ENCODE measurements around the gene UBALD1.
A peak's percentile ranks its signal among the peaks of the same experiment; 100 is the strongest.
"Not testable (repeated sequence)": the region's sequence is repeated elsewhere in the genome, so short reads cannot be mapped to it uniquely, and the experiment has no call there.

UBALD1 gene

DNA sequence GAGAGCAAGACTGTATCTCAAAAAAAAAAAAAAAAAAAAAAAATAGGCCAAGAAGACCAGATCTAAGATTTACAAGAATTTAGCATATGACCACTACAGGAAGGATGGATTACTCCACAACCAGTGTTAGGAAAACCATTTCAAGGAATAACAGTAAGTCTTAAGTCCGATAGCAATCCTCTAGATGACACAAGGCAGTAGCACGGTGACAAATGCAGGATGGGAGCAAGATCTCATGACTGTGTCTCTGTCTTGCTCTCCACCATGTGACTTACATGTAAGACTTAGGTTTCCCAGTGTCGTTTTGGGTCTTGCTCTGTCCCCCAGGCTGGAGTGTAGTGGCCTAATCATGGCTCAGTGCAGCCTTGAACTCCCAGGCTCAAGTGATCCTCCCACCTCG is 30.8 kb downstream of the UBALD1 start:
- Histone ChIP-seq H3K27ac (ENCODE audit: low read length) (no peak overlapping the region), H3K9ac (ENCODE audit: low read depth, low read length) (no peak overlapping the region), H3K36me3 (ENCODE audit: insufficient read depth, low read depth, low read length) (no peaks in the 10 kb centered on the region), H3K27me3 (ENCODE audit: insufficient read depth, low read length) (0 out of 2 replicates have a peak, but pooled peaks cover 6% of the 10 kb centered on the region), H3K4me1 (ENCODE audit: insufficient read depth, low read length) (no peaks in the 10 kb centered on the region), H3K4me3 (ENCODE audit: low read length) (no peak overlapping the region), H3K9me3 (ENCODE audit: insufficient read depth, low read depth, low read length) (peaks cover 6% of the 10 kb centered on the region; the same call in 1 of the 2 replicates)

DNA sequence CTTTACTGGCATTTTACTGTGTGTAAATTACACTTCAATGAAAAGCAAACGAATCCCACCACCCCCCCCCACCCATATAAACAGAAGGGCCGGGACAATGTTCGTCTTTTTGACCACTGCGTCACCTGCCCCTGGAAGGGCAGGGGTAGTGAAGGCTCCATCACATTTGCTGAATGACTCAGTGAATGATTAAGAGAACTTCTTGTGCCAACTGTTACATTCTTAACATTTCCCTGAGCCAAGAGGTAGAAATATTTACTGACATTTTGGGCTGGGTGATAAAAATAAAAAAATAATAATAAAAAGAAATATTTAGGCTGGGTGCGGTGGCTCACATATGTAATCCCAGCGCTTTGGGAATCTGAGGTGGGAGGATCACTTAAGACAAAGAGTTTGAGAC is 34.4 kb downstream of the UBALD1 start:
- H3K4me1 ChIP-seq (ENCODE audit: insufficient read depth, low read length): no peaks in the 10 kb centered on the region
- no peaks in the 10 kb centered on the region for H3K36me3 ChIP-seq (ENCODE audit: insufficient read depth, low read depth, low read length)
- no peak overlapping the region for H3K4me3 ChIP-seq (ENCODE audit: low read length)
- no peaks in the 10 kb centered on the region for H3K9me3 ChIP-seq (ENCODE audit: insufficient read depth, low read depth, low read length)
- H3K9ac ChIP-seq (ENCODE audit: low read depth, low read length): no peak overlapping the region
- no peak overlapping the region for H3K27ac ChIP-seq (ENCODE audit: low read length)
- no peaks in the 10 kb centered on the region for H3K27me3 ChIP-seq (ENCODE audit: insufficient read depth, low read length)

DNA sequence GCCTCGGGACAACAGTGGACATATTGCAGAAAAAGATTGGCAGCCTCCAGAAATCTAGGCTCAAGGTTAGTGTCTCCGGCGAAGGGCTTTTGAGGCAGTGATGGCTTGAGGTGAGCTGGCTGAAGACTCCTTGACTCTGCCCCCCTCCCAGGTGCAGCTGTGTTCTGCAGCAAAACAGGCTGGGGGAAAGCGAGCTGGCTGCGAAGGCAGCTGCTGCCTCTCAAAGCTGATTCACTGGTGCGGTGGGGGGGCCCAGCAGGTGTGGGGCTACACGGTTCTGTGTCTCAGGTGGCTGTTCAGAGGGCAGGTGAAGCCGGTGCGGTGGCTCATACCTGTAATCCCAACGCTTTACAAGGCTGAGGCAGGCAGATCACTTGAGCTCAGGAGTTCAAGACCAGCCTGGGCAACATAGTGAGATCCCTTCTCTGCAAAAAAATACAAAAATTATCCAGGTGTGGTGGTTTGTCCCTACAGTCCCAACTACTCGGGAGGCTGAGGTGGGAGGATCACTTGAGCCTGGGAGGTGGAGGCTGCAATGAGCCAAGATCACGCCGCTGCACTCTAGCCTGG is 35.6 kb downstream of the UBALD1 start:
- Histone ChIP-seq H3K36me3 (ENCODE audit: insufficient read depth, low read depth, low read length) (no peaks in the 10 kb centered on the region), H3K9me3 (ENCODE audit: insufficient read depth, low read depth, low read length) (no peaks in the 10 kb centered on the region), H3K27me3 (ENCODE audit: insufficient read depth, low read length) (no peaks in the 10 kb centered on the region), H3K9ac (ENCODE audit: low read depth, low read length) (no peak overlapping the region), H3K4me1 (ENCODE audit: insufficient read depth, low read length) (no peaks in the 10 kb centered on the region), H3K27ac (ENCODE audit: low read length) (no peak overlapping the region), H3K4me3 (ENCODE audit: low read length) (no peak overlapping the region)

DNA sequence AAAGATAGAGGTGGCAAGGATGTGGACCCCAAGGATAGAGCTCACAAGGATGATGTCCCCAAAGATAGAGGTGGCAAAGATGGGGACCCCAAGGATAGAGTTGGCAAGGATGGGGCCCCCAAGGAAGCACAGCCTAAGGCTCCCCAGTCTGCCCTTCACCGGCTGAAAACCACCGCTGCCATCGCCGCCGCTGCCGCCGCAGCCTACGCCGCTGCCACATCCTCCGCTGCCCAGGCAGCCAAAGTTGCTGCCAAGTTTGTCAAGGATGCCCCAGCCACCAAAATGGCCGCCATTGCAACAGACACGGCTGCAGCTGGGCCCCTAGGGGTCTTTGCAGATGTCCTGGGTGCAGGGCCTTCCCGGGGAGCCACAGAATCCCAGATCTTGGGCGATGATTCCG is 38.7 kb downstream of the UBALD1 start:
- Histone ChIP-seq H3K27me3 (ENCODE audit: insufficient read depth, low read length) (no peaks in the 10 kb centered on the region), H3K4me3 (ENCODE audit: low read length) (no peak overlapping the region), H3K36me3 (ENCODE audit: insufficient read depth, low read depth, low read length) (no peaks in the 10 kb centered on the region), H3K27ac (ENCODE audit: low read length) (no peak overlapping the region), H3K9me3 (ENCODE audit: insufficient read depth, low read depth, low read length) (no peaks in the 10 kb centered on the region), H3K9ac (ENCODE audit: low read depth, low read length) (no peak overlapping the region), H3K4me1 (ENCODE audit: insufficient read depth, low read length) (peaks cover 6% of the 10 kb centered on the region)

DNA sequence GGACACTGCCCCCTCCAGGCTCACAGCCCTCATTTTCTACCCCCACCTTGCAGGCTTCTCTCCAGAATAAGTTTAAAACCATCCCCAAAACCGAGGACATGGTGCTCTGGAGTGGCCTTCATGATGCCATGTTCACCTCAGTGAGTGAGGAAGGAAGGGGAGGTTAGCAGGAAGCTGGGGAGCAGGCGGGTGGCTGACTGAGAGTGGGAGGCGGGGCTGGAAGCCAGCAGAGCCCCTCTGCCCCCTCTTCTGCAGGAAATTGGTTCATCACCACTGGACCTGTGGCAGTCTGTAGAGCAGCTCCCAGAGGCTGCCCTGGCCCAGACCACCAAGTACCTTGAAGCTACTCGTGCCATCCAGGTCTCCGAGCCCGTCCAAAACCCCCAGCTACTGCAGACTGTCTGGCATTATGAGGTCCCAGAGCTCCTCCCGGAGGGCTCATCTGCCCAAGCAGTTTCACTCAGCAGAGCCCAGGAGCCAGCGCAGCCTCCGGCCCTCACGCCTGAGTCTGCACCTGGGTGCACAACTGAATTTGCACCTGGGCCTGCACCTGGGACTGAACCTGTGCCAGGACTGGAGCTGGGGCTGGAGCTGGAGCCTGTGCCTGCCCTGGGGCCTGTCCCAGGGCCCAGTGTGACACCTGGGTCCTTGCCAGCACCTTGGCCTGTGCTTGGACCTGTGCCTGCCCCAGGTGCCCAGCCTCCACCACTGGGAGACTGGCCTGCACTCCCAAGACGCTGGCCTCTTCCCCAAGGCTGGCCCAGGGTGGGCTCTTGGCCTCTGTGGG is 39.6 kb downstream of the UBALD1 start:
- peaks cover 14% of the 10 kb centered on the region for H3K4me1 ChIP-seq (ENCODE audit: insufficient read depth, low read length)
- H3K4me3 ChIP-seq (ENCODE audit: low read length): no peak overlapping the region
- no peaks in the 10 kb centered on the region for H3K36me3 ChIP-seq (ENCODE audit: insufficient read depth, low read depth, low read length)
- no peaks in the 10 kb centered on the region for H3K27me3 ChIP-seq (ENCODE audit: insufficient read depth, low read length)
- H3K9me3 ChIP-seq (ENCODE audit: insufficient read depth, low read depth, low read length): no peaks in the 10 kb centered on the region
- H3K27ac ChIP-seq (ENCODE audit: low read length): no peak overlapping the region
- no peak overlapping the region for H3K9ac ChIP-seq (ENCODE audit: low read depth, low read length)

DNA sequence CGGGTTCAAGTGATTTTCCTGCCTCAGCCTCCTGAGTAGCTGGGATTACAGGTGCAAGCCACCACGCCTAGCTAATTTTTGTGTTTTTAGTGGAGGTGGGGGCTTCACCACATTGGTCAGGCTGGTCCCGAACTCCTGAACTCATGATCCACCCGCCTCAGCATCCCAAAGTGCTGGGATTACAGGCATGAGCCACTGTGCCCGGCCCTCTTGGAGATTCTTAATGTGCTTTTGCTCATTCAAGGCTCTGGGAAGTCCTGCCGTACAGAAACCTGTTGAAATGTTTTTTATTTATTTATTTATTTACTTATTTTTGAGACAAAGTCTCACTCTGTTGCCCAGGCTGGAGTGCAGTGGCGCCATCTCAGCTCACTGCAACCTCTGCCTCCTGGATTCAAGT is 40.8 kb downstream of the UBALD1 start:
- H3K9me3 ChIP-seq (ENCODE audit: insufficient read depth, low read depth, low read length); H3K27ac ChIP-seq (ENCODE audit: low read length); H3K27me3 ChIP-seq (ENCODE audit: insufficient read depth, low read length); H3K36me3 ChIP-seq (ENCODE audit: insufficient read depth, low read depth, low read length); H3K9ac ChIP-seq (ENCODE audit: low read depth, low read length); H3K4me3 ChIP-seq (ENCODE audit: low read length): not testable (repeated sequence)
- H3K4me1 ChIP-seq (ENCODE audit: insufficient read depth, low read length): peaks cover 15% of the 10 kb centered on the region

DNA sequence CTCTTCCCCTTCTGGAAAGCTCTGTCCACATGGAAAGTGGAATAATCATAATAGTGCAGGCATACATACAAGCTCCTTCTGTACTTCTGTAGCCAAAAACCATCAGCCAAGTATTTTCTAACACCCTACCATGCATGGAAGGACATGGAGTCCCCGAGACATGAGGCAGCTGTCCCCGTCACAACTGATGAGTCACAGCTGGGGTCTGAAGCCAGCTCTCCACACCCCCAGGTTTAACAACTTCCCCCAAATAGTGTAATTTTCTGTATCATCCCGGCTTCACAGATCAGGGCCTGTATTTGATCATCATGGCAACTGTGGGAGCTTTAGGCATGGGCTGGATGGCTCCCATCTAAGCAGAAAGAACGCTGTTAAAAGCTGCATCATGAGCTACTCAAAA is 42.0 kb downstream of the UBALD1 start:
- H3K4me3 ChIP-seq (ENCODE audit: low read length): no peak overlapping the region
- no peaks in the 10 kb centered on the region for H3K36me3 ChIP-seq (ENCODE audit: insufficient read depth, low read depth, low read length)
- peaks cover 18% of the 10 kb centered on the region for H3K4me1 ChIP-seq (ENCODE audit: insufficient read depth, low read length)
- H3K9me3 ChIP-seq (ENCODE audit: insufficient read depth, low read depth, low read length): no peaks in the 10 kb centered on the region
- no peak overlapping the region for H3K9ac ChIP-seq (ENCODE audit: low read depth, low read length)
- H3K27ac ChIP-seq (ENCODE audit: low read length): no peak overlapping the region
- H3K27me3 ChIP-seq (ENCODE audit: insufficient read depth, low read length): no peaks in the 10 kb centered on the region

DNA sequence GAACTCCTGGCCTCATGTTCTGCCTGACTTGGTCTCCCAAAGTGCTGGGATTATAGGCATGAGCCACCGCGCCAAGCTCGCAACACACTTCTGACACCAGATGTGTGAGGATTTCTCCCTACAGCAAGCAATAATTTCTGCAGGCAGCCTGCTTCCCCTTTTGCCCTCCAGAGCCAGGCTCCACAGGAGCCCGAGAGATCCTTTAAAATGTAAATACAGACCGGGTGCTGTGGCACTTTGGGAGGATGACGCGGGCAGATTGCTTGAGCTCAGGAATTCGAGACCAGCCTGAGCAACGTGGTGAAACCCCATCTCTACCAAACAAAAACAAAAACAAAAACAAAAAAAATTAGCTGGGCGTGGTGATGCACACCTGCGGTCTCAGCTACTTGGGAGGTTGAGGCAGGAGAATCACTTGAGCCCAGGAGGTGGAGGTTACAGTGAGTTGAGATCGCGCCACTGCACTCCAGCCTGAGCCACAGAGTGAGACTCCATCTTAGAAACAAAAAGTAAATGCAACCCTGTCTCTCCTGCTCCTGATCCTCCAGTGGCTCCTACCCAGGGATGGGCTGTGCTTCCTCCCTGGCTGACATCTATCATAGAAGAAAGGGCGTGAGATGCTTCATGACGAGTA is 43.9 kb downstream of the UBALD1 start:
- no peaks in the 10 kb centered on the region for H3K27me3 ChIP-seq (ENCODE audit: insufficient read depth, low read length)
- H3K27ac ChIP-seq (ENCODE audit: low read length): peak overlapping the region; percentile 59
- no peaks in the 10 kb centered on the region for H3K36me3 ChIP-seq (ENCODE audit: insufficient read depth, low read depth, low read length)
- H3K9ac ChIP-seq (ENCODE audit: low read depth, low read length): peak overlapping the region; percentile 56; the same call in 1 of the 2 replicates
- no peaks in the 10 kb centered on the region for H3K9me3 ChIP-seq (ENCODE audit: insufficient read depth, low read depth, low read length)
- H3K4me3 ChIP-seq (ENCODE audit: low read length): peak overlapping the region; percentile 48
- peaks cover 18% of the 10 kb centered on the region for H3K4me1 ChIP-seq (ENCODE audit: insufficient read depth, low read length)

DNA sequence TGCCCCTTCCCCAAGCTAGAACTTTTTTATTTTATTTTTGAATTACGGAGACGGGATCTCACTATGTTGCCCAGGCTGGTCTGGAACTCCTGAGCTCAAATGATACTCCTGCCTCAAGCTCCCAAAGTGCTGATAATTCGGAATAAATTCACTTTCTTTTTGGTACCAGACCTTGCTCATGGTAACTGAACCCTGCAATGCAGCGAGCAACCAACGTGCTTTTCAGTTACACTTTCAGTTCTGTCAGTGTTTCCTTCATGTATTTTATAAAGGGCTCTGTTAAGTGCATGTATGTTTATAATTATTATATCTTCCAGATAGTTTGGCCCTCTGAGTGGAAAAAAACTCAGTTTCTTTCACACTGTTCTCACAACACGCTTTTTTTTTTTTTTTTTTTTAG is 44.6 kb downstream of the UBALD1 start:
- Histone ChIP-seq H3K27me3 (ENCODE audit: insufficient read depth, low read length) (no peaks in the 10 kb centered on the region), H3K9me3 (ENCODE audit: insufficient read depth, low read depth, low read length) (no peaks in the 10 kb centered on the region), H3K27ac (ENCODE audit: low read length) (no peak overlapping the region), H3K36me3 (ENCODE audit: insufficient read depth, low read depth, low read length) (no peaks in the 10 kb centered on the region), H3K9ac (ENCODE audit: low read depth, low read length) (peak overlapping the region; percentile 56; the same call in 1 of the 2 replicates), H3K4me3 (ENCODE audit: low read length) (peak overlapping the region; percentile 48), H3K4me1 (ENCODE audit: insufficient read depth, low read length) (peaks cover 18% of the 10 kb centered on the region)

DNA sequence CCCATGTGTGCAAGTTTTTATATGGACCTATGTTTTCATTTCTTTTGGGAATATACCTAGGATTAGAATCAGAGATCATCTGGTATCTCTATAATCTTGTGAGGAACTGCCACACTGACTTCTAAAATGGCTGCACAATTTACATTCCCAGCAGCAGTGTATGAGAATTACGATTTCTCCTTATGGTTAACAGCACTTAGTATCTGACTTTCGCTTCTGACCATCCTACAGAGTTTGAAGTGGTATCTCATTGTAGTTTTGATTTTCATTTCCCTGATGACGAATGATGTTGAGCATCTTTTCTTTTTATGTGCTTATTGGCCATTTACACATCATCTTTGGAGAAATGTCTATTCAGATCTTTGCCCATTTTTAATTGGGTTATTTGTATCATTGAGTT is 48.5 kb downstream of the UBALD1 start:
- Histone ChIP-seq H3K27me3 (ENCODE audit: insufficient read depth, low read length) (no peaks in the 10 kb centered on the region), H3K9ac (ENCODE audit: low read depth, low read length) (no peak overlapping the region), H3K9me3 (ENCODE audit: insufficient read depth, low read depth, low read length) (no peaks in the 10 kb centered on the region), H3K4me3 (ENCODE audit: low read length) (no peak overlapping the region), H3K4me1 (ENCODE audit: insufficient read depth, low read length) (peaks cover 14% of the 10 kb centered on the region), H3K36me3 (ENCODE audit: insufficient read depth, low read depth, low read length) (no peaks in the 10 kb centered on the region), H3K27ac (ENCODE audit: low read length) (no peak overlapping the region)

DNA sequence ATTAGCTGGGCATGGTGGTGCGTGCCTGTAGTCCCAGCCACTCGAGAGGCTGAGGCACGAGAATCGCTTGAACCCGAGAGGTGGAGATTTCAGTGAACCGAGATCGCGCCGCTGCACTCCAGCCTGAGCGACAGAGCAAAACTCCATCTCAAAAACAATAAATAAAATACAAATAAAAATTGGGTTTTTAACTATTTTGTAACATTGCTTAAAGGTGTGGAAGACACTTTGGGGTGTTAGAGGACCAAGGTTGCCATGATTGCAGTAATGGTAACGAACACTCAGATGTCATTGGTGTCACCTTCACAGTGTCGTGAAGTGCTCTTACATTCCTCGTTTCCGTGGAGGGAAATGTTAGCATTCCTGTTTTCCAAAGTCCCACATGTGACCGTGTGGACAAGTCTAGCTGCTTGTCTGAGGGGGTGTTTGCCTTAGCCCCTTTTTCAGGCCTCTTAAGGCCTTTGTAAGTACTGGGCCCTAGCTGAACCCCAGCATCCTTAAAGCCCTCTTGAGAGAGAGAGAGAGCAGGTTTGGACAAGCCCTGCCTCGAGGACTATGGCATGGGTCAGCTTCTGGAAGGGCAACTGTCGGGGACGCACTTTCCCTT is 49.9 kb downstream of the UBALD1 start:
- no peak overlapping the region for H3K9ac ChIP-seq (ENCODE audit: low read depth, low read length)
- no peaks in the 10 kb centered on the region for H3K9me3 ChIP-seq (ENCODE audit: insufficient read depth, low read depth, low read length)
- no peak overlapping the region for H3K4me3 ChIP-seq (ENCODE audit: low read length)
- H3K27ac ChIP-seq (ENCODE audit: low read length): no peak overlapping the region
- H3K4me1 ChIP-seq (ENCODE audit: insufficient read depth, low read length): peaks cover 4% of the 10 kb centered on the region
- H3K36me3 ChIP-seq (ENCODE audit: insufficient read depth, low read depth, low read length): no peaks in the 10 kb centered on the region
- H3K27me3 ChIP-seq (ENCODE audit: insufficient read depth, low read length): no peaks in the 10 kb centered on the region

All from iPS-20b (cell line).